ENCODE measurements around the gene CCDC90B.

CCDC90B gene

GRCh38 chr11:83222499-83222898, 63.7 kb downstream of the CCDC90B start:
- no peak overlapping the region for H3K4me3 ChIP-seq (ENCODE audit: low read depth, low read length)
- no peaks in the 10 kb centered on the region for H3K9me3 ChIP-seq (ENCODE audit: control insufficient read depth, insufficient read depth, low read length)
- no peaks in the 10 kb centered on the region for H3K36me3 ChIP-seq (ENCODE audit: control insufficient read depth, insufficient read depth, low read length)
- no peak overlapping the region for H3K27ac ChIP-seq (ENCODE audit: low read depth, low read length)
- H3K27me3 ChIP-seq (ENCODE audit: control insufficient read depth, insufficient read depth, low read length), result no peaks in the 10 kb centered on the region
- H3K4me1 ChIP-seq (ENCODE audit: control insufficient read depth, insufficient read depth, low read length), result no peaks in the 10 kb centered on the region
- no peak overlapping the region for H3K9ac ChIP-seq (ENCODE audit: low read depth, low read length)

GRCh38 chr11:83221694-83222093, 64.5 kb downstream of the CCDC90B start:
- no peaks in the 10 kb centered on the region for H3K4me1 ChIP-seq (ENCODE audit: control insufficient read depth, insufficient read depth, low read length)
- H3K27me3 ChIP-seq (ENCODE audit: control insufficient read depth, insufficient read depth, low read length), result no peaks in the 10 kb centered on the region
- no peak overlapping the region for H3K9ac ChIP-seq (ENCODE audit: low read depth, low read length)
- no peak overlapping the region for H3K4me3 ChIP-seq (ENCODE audit: low read depth, low read length)
- H3K9me3 ChIP-seq (ENCODE audit: control insufficient read depth, insufficient read depth, low read length), result no peaks in the 10 kb centered on the region
- H3K36me3 ChIP-seq (ENCODE audit: control insufficient read depth, insufficient read depth, low read length), result no peaks in the 10 kb centered on the region
- H3K27ac ChIP-seq (ENCODE audit: low read depth, low read length), result no peak overlapping the region

DNA sequence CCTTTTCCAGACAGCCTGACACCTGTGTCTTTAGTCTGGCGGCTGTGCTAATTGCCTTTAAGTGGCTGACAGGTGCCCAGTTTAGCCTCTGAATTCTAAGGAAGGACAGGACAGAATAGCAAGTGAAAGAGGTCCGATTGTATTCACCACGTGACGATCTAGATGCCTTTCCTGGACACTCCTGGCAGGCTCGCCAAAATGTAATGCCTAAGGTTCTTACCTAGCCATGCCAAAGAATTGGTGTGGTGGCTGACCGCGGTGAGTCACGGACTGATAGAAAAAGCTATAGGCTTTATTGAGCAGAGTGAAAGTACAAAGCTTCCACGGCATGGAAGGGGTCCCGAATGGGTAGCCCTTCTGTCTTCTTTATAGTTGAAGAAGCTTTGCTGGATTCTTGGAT, 65.9 kb downstream of the CCDC90B start:
- H3K27me3 ChIP-seq (ENCODE audit: control insufficient read depth, insufficient read depth, low read length), result no peaks in the 10 kb centered on the region
- H3K36me3 ChIP-seq (ENCODE audit: control insufficient read depth, insufficient read depth, low read length), result no peaks in the 10 kb centered on the region
- no peak overlapping the region for H3K27ac ChIP-seq (ENCODE audit: low read depth, low read length)
- H3K9me3 ChIP-seq (ENCODE audit: control insufficient read depth, insufficient read depth, low read length), result no peaks in the 10 kb centered on the region
- H3K9ac ChIP-seq (ENCODE audit: low read depth, low read length), result no peak overlapping the region
- H3K4me1 ChIP-seq (ENCODE audit: control insufficient read depth, insufficient read depth, low read length), result no peaks in the 10 kb centered on the region
- H3K4me3 ChIP-seq (ENCODE audit: low read depth, low read length), result no peak overlapping the region

GRCh38 chr11:83219095-83219494, 67.1 kb downstream of the CCDC90B start:
- Histone ChIP-seq H3K4me1 (ENCODE audit: control insufficient read depth, insufficient read depth, low read length) (no peaks in the 10 kb centered on the region), H3K9ac (ENCODE audit: low read depth, low read length) (no peak overlapping the region), H3K27me3 (ENCODE audit: control insufficient read depth, insufficient read depth, low read length) (no peaks in the 10 kb centered on the region), H3K36me3 (ENCODE audit: control insufficient read depth, insufficient read depth, low read length) (no peaks in the 10 kb centered on the region), H3K9me3 (ENCODE audit: control insufficient read depth, insufficient read depth, low read length) (no peaks in the 10 kb centered on the region), H3K4me3 (ENCODE audit: low read depth, low read length) (no peak overlapping the region), H3K27ac (ENCODE audit: low read depth, low read length) (no peak overlapping the region)
